ENCODE results near the gene ACTR1B.

GRCh38 chr2:97656129-97656755 lies 7.6 kb downstream of the ACTR1B start:
- TF ChIP-seq CTCF (IDR thresholded peaks at IDR 0.05; ENCODE audit: extremely low read depth in 1 of 2, insufficient read depth in 1 of 2, low read depth in 1 of 2, low read length in 2 of 2) (no peak), POLR2AphosphoS5 (IDR thresholded peaks at IDR 0.05; ENCODE audit: insufficient read depth, low read depth, low read length) (no peak), POLR2A (IDR thresholded peaks at IDR 0.05; ENCODE audit: low read depth, low read length) (no peak), EZH2 (IDR thresholded peaks at IDR 0.05; ENCODE audit: borderline replicate concordance, low read depth, low read length, severe bottlenecking) (no peak), MYC (IDR thresholded peaks at IDR 0.05; ENCODE audit: low read depth, low read length) (no peak), MAX (IDR thresholded peaks at IDR 0.05; ENCODE audit: insufficient read depth, insufficient read length) (no peak)
